ENCODE measurements around the gene GNG2.

Gene GNG2

DNA sequence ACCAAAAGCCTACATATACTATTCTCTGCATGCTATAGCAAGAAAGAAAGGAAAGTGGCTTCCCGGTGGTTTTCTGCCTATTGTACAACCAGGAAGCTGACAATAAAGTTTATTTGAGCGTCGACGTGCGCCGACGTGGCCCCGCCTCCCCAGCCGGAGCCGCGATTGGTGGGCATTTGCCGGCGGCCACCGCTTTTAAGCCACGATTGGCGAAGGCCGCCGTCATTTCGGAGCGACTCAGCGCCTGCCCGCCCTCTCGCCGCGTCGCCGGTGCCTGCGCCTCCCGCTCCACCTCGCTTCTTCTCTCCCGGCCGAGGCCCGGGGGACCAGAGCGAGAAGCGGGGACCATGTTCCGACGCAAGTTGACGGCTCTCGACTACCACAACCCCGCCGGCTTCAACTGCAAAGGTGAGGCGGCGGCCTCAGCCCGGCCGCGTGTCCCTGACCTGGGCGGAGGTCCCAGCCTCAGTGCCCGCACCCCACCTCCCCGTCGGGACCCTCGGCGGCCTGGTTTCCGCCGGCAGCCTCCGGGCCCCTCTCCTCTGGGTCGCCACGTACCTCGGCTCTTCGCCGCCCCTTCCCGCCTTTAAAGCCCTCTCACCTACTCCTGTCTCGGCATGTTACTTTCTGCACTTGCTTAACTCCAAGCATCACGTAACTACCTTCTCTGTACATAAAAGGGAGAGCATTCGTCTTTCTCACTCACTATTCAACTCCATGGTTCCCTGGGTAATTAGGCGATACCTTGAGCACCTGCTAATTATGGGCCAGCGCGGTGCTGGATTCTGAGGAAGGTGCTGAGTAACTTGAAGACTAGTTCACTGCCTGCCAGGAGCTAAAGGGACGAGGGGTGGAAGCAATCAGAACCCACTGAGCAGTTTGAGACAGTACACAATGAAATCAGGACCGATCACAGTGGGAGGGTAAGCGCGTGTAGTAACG, 129.2 kb downstream of the GNG2 start, which contains the start of gene RTRAF (continued):
- TF ChIP-seq ZNF292 (tag by site-specific recombination; IDR thresholded peaks at IDR 0.05; ENCODE audit: borderline replicate concordance, low read depth) (no peak), ZNF121 (tag by site-specific recombination; IDR thresholded peaks at IDR 0.05) (no peak), ZNF629 (tag by site-specific recombination; IDR thresholded peaks at IDR 0.05) (no peak), ZNF169 (tag by site-specific recombination; IDR thresholded peaks at IDR 0.05) (no peak), ZEB2 (tag by site-specific recombination; IDR thresholded peaks at IDR 0.05) (no peak; the same call in 1 of the 2 replicates), ZNF473 (tag by site-specific recombination; IDR thresholded peaks at IDR 0.05) (no peak), ZNF624 (tag by site-specific recombination; IDR thresholded peaks at IDR 0.05) (no peak), ZNF514 (tag by site-specific recombination; IDR thresholded peaks at IDR 0.05) (no peak), ZNF585B (tag by site-specific recombination; IDR thresholded peaks at IDR 0.05) (no peak), TCF7L2 (IDR thresholded peaks at IDR 0.05; ENCODE audit: borderline replicate concordance, low read depth, low read length) (no peak), ZNF112 (tag by site-specific recombination; IDR thresholded peaks at IDR 0.05) (no peak), ZNF391 (tag by site-specific recombination; IDR thresholded peaks at IDR 0.05; ENCODE audit: borderline replicate concordance, low read depth) (no peak), ZNF221 (tag by site-specific recombination; IDR thresholded peaks at IDR 0.05; ENCODE audit: borderline replicate concordance) (no peak), ZNF416 (tag by site-specific recombination; IDR thresholded peaks at IDR 0.05) (no peak), ZNF707 (tag by site-specific recombination; IDR thresholded peaks at IDR 0.05) (no peak), ZNF19 (tag by site-specific recombination; IDR thresholded peaks at IDR 0.05; ENCODE audit: low read depth) (no peak), MYNN (tag by site-specific recombination; IDR thresholded peaks at IDR 0.05; ENCODE audit: borderline replicate concordance) (no peak), ZNF510 (tag by site-specific recombination; IDR thresholded peaks at IDR 0.05; ENCODE audit: insufficient replicate concordance) (no peak), ZNF223 (tag by site-specific recombination; IDR thresholded peaks at IDR 0.05) (peak; percentile 93)
- TF ChIP-seq, protein P1, sequence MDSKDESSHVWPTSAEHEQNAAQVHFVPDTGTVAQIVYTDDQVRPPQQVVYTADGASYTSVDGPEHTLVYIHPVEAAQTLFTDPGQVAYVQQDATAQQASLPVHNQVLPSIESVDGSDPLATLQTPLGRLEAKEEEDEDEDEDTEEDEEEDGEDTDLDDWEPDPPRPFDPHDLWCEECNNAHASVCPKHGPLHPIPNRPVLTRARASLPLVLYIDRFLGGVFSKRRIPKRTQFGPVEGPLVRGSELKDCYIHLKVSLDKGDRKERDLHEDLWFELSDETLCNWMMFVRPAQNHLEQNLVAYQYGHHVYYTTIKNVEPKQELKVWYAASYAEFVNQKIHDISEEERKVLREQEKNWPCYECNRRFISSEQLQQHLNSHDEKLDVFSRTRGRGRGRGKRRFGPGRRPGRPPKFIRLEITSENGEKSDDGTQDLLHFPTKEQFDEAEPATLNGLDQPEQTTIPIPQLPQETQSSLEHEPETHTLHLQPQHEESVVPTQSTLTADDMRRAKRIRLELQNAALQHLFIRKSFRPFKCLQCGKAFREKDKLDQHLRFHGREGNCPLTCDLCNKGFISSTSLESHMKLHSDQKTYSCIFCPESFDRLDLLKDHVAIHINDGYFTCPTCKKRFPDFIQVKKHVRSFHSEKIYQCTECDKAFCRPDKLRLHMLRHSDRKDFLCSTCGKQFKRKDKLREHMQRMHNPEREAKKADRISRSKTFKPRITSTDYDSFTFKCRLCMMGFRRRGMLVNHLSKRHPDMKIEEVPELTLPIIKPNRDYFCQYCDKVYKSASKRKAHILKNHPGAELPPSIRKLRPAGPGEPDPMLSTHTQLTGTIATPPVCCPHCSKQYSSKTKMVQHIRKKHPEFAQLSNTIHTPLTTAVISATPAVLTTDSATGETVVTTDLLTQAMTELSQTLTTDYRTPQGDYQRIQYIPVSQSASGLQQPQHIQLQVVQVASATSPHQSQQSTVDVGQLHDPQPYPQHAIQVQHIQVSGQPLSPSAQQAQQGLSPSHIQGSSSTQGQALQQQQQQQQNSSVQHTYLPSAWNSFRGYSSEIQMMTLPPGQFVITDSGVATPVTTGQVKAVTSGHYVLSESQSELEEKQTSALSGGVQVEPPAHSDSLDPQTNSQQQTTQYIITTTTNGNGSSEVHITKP (tag by site-specific recombination; IDR thresholded peaks at IDR 0.05), result 0 out of 2 replicates have a peak, but pooled peaks have one; percentile 9
- TF ChIP-seq, protein P2, sequence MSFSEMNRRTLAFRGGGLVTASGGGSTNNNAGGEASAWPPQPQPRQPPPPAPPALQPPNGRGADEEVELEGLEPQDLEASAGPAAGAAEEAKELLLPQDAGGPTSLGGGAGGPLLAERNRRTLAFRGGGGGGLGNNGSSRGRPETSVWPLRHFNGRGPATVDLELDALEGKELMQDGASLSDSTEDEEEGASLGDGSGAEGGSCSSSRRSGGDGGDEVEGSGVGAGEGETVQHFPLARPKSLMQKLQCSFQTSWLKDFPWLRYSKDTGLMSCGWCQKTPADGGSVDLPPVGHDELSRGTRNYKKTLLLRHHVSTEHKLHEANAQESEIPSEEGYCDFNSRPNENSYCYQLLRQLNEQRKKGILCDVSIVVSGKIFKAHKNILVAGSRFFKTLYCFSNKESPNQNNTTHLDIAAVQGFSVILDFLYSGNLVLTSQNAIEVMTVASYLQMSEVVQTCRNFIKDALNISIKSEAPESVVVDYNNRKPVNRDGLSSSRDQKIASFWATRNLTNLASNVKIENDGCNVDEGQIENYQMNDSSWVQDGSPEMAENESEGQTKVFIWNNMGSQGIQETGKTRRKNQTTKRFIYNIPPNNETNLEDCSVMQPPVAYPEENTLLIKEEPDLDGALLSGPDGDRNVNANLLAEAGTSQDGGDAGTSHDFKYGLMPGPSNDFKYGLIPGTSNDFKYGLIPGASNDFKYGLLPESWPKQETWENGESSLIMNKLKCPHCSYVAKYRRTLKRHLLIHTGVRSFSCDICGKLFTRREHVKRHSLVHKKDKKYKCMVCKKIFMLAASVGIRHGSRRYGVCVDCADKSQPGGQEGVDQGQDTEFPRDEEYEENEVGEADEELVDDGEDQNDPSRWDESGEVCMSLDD (tag by site-specific recombination; IDR thresholded peaks at IDR 0.05), result peak; percentile 79
- TF ChIP-seq, protein P3, sequence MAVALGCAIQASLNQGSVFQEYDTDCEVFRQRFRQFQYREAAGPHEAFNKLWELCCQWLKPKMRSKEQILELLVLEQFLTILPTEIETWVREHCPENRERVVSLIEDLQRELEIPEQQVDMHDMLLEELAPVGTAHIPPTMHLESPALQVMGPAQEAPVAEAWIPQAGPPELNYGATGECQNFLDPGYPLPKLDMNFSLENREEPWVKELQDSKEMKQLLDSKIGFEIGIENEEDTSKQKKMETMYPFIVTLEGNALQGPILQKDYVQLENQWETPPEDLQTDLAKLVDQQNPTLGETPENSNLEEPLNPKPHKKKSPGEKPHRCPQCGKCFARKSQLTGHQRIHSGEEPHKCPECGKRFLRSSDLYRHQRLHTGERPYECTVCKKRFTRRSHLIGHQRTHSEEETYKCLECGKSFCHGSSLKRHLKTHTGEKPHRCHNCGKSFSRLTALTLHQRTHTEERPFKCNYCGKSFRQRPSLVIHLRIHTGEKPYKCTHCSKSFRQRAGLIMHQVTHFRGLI (tag by site-specific recombination; IDR thresholded peaks at IDR 0.05), result no peak
- TF ChIP-seq, protein P4, sequence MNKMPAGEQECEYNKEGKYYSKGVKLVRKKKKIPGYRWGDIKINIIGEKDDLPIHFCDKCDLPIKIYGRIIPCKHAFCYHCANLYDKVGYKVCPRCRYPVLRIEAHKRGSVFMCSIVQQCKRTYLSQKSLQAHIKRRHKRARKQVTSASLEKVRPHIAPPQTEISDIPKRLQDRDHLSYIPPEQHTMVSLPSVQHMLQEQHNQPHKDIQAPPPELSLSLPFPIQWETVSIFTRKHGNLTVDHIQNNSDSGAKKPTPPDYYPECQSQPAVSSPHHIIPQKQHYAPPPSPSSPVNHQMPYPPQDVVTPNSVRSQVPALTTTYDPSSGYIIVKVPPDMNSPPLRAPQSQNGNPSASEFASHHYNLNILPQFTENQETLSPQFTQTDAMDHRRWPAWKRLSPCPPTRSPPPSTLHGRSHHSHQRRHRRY (tag by site-specific recombination; IDR thresholded peaks at IDR 0.05), result no peak
- TF ChIP-seq, protein P5, sequence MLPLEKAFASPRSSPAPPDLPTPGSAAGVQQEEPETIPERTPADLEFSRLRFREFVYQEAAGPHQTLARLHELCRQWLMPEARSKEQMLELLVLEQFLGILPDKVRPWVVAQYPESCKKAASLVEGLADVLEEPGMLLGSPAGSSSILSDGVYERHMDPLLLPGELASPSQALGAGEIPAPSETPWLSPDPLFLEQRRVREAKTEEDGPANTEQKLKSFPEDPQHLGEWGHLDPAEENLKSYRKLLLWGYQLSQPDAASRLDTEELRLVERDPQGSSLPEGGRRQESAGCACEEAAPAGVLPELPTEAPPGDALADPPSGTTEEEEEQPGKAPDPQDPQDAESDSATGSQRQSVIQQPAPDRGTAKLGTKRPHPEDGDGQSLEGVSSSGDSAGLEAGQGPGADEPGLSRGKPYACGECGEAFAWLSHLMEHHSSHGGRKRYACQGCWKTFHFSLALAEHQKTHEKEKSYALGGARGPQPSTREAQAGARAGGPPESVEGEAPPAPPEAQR (tag by site-specific recombination; IDR thresholded peaks at IDR 0.05), result no peak
- TF ChIP-seq, protein P6, sequence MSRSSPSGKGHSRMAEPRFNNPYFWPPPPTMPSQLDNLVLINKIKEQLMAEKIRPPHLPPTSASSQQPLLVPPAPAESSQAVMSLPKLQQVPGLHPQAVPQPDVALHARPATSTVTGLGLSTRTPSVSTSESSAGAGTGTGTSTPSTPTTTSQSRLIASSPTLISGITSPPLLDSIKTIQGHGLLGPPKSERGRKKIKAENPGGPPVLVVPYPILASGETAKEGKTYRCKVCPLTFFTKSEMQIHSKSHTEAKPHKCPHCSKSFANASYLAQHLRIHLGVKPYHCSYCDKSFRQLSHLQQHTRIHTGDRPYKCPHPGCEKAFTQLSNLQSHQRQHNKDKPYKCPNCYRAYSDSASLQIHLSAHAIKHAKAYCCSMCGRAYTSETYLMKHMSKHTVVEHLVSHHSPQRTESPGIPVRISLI (tag by site-specific recombination; IDR thresholded peaks at IDR 0.05), result no peak
- TF ChIP-seq, protein P7, sequence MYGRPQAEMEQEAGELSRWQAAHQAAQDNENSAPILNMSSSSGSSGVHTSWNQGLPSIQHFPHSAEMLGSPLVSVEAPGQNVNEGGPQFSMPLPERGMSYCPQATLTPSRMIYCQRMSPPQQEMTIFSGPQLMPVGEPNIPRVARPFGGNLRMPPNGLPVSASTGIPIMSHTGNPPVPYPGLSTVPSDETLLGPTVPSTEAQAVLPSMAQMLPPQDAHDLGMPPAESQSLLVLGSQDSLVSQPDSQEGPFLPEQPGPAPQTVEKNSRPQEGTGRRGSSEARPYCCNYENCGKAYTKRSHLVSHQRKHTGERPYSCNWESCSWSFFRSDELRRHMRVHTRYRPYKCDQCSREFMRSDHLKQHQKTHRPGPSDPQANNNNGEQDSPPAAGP (tag by site-specific recombination; IDR thresholded peaks at IDR 0.05), result 0 out of 2 replicates have a peak, but pooled peaks have one; percentile 30
